Adipose tissue (tissue), 3 donors: Measurements from ENCODE around the gene ENPP7. TPM values are rescaled to one million over a fixed set of nuclear protein-coding genes. Genes with fewer than 3 reads are reported as not detected.
"Not testable (repeated sequence)": the region's sequence is repeated elsewhere in the genome, so short reads cannot be mapped to it uniquely, and the experiment has no call there.

Experiments
- H3K27ac ChIP-seq: one replicate; pipeline ENCODE4 v1.5.1; 2013; ENCODE audit warnings: low read depth, low read length
- WGBS, 3 donors: extraction: QIAGEN DNeasy Blood & Tissue Kit; methylation state at CpG; one replicate each; pipeline ENCODE4 v1.1.7; 2013; 5-methylcytosine and 5-hydroxymethylcytosine counted together
- polyA plus RNA-seq, 3 donors: library from polyadenylated mRNA; stranded (reverse); fragments of 200-250 nt; gene quantifications; one replicate each; pipeline ENCODE4 v1.2.3, GENCODE V29; 2013
- donor health status: healthy with polysubstance abuse.
- donor health status: Bipolar disorder and iron deficiency.
- donor health status: healthy.

The ENPP7 gene
- polyA plus RNA-seq, 3 donors = not detected

GRCh38 chr17:79761894-79762589 is 31.3 kb downstream of the ENPP7 start:
- H3K27ac ChIP-seq = no peak overlapping the region
- WGBS, 3 donors = 76 to 80% (median 78%) methylated on average over 16 to 19 of the region's 19 CpGs

- 74 to 86% (median 77%) methylated on average over 3 of the region's 3 CpGs for WGBS, 3 donors
- H3K27ac ChIP-seq = no peak overlapping the region
Observed at GRCh38 chr17:79765708-79766107, 35.0 kb downstream of the ENPP7 start.

- H3K27ac ChIP-seq = no peak overlapping the region
- WGBS, 3 donors = 84 to 88% (median 85%) methylated on average over 28 of the region's 28 CpGs
Observed at GRCh38 chr17:79769570-79770506, 39.1 kb downstream of the ENPP7 start.

GRCh38 chr17:79771276-79771675 is 40.5 kb downstream of the ENPP7 start:
- WGBS, 3 donors = 80 to 96% (median 87%) methylated on average over 6 of the region's 6 CpGs

GRCh38 chr17:79772726-79773125 is 42.0 kb downstream of the ENPP7 start:
- 67 to 83% (median 80%) methylated on average over 9 of the region's 9 CpGs for WGBS, 3 donors

More at GRCh38 chr17:79771276-79771675, 40.5 kb downstream of the ENPP7 start:
- no peak overlapping the region for H3K27ac ChIP-seq

GRCh38 chr17:79774561-79774975 is 43.8 kb downstream of the ENPP7 start:
- 55 to 93% (median 88%) methylated on average over 8 of the region's 8 CpGs for WGBS, 3 donors
- H3K27ac ChIP-seq = no peak overlapping the region

More at GRCh38 chr17:79772726-79773125, 42.0 kb downstream of the ENPP7 start:
- H3K27ac ChIP-seq = not testable (repeated sequence)

GRCh38 chr17:79775632-79776031 is 44.9 kb downstream of the ENPP7 start:
- no peak overlapping the region for H3K27ac ChIP-seq
- 54 to 89% (median 88%) methylated on average over 6 of the region's 6 CpGs for WGBS, 3 donors

- WGBS, 3 donors = 49 to 55% (median 53%) methylated on average over 11 of the region's 11 CpGs
- no peak overlapping the region for H3K27ac ChIP-seq
Observed at GRCh38 chr17:79776376-79777119, 45.8 kb downstream of the ENPP7 start.

- H3K27ac ChIP-seq = no peak overlapping the region
- WGBS, 3 donors = 3 to 11% (median 5%) methylated on average over 40 to 51 of the region's 51 CpGs
Observed at GRCh38 chr17:79777120-79777893, 46.6 kb downstream of the ENPP7 start.

GRCh38 chr17:79777894-79778503 is 47.3 kb downstream of the ENPP7 start, which contains the start of gene CBX2:
Gene CBX2 (plus strand): TSS chr17:79778148. CDS start chr17:79778236, 88 bp downstream.
- H3K27ac ChIP-seq = no peak within 1 kb of the TSS
- 2 to 5% (median 3%) methylated on average over 4 to 89 of the region's 96 CpGs for WGBS, 3 donors

GRCh38 chr17:79778504-79779083 is 47.9 kb downstream of the ENPP7 start:
- WGBS, 3 donors = 1 to 4% (median 2%) methylated on average over 35 to 49 of the region's 49 CpGs
- H3K27ac ChIP-seq = no peak overlapping the region

GRCh38 chr17:79779084-79779529 is 48.4 kb downstream of the ENPP7 start:
- WGBS, 3 donors = 32 to 46% (median 34%) methylated on average over 17 of the region's 17 CpGs
- no peak overlapping the region for H3K27ac ChIP-seq

- WGBS, 3 donors = 74 to 87% (median 85%) methylated on average over 10 of the region's 10 CpGs
- no peak overlapping the region for H3K27ac ChIP-seq
Observed at GRCh38 chr17:79779661-79780365, 49.1 kb downstream of the ENPP7 start.

GRCh38 chr17:79781012-79781650 is 50.4 kb downstream of the ENPP7 start:
- 59 to 77% (median 66%) methylated on average over 12 of the region's 12 CpGs for WGBS, 3 donors
- no peak overlapping the region for H3K27ac ChIP-seq

GRCh38 chr17:79781736-79782575 is 51.2 kb downstream of the ENPP7 start:
- WGBS, 3 donors = 59 to 78% (median 67%) methylated on average over 23 to 27 of the region's 27 CpGs
- H3K27ac ChIP-seq = no peak overlapping the region
